NCI-H1417 treated with DMSO at 0.1 percent for 48 hours (cell line): ENCODE results near the gene CASP2.

Experiments used
- DNase-seq: peaks from one replicate; lab custom pipeline; 2025; lab: John Stamatoyannopoulos, UW

CASP2 gene

DNA sequence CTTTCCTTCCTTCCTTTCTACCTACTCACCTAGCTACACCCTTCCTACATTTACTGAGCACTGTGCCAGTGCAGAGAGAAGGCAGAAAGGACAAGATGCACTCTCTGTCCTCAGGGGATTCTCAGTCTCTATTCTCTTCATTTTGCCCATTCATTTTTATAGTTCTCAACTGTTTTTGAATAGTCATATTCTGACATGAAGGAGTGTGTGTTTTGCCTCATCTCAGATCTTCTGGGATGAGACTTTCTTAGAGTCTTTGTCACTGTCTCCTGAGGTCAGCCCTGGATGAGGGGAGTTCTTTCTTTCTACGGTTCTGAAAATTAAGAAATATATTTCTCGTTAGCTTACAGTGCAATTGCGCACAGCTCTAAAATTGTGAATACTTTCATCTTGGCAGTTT, 49.1 kb downstream of the CASP2 start:
- DNase-seq = no peak

DNA sequence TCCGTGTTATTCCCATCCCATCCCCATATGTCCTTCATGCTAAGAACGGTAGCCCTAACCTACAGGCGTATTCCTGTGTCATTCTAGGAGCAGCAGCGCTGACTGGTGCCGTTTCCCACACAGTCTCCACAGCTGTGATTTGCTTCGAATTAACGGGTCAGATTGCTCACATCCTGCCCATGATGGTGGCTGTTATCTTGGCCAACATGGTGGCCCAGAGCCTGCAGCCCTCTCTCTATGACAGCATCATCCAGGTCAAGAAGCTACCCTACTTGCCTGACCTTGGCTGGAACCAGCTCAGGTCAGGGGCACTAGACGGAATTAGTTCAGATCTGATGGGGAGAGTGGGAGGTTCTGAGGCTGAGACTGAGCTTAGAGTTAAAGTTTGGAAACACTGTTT, 53.7 kb downstream of the CASP2 start:
- no peak for DNase-seq

DNA sequence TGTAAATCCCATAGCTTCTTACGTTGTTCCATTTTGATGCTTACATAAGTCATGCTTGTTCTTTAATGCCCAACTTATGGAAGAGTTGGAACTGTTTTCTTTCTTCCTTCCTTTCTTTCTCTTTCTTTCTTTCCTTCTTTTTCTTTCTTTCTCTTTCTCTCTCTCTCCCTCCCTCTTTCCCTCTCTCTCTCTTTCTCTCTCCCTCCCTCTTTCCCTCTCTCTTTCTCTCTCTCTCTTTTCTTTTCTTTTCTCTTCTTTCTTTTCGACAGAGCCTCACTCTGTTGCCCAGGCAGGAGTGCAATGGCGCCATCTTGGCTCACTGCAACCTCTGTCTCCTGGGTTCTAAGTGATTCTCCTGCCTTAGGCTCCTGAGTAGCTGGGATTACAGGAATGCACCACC, 55.4 kb downstream of the CASP2 start:
- DNase-seq = no peak

DNA sequence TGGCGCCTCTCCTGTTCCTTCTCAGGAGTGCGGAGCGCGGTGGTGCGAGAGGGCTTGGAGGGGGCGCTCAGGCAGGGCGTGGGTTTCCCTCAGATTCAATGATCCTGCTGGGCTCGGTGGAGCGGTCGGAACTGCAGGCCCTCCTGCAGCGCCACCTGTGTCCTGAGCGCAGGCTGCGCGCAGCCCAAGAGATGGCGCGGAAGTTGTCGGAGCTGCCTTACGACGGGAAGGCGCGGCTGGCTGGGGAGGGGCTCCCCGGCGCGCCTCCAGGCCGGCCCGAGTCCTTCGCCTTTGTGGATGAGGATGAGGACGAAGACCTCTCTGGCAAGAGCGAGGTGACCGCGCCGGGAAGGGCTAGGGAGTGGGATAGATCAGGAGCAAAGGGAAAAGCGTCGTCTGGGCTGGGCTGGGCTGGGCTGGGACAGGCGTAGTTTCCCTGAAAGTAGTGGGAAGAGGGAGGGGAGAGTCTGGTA, 57.3 kb downstream of the CASP2 start:
- no peak for DNase-seq

DNA sequence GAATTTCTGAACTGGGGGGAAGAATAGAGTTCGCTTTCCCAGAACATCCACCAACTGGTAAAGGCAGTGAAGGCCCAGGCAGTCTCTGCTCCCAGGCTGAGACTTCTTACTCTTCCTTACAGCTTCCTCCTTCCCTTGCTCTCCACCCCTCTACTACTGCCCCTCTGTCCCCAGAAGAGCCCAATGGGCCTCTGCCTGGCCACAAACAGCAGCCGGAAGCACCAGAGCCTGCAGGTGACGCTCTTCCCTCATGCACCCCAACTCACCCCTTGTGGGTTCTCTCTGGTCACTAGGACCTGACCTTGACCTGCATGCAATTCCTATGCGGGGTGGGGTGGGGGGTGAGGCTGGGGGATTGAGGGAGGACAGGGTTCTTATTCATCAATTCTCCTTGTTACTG, 57.9 kb downstream of the CASP2 start:
- DNase-seq = no peak

DNA sequence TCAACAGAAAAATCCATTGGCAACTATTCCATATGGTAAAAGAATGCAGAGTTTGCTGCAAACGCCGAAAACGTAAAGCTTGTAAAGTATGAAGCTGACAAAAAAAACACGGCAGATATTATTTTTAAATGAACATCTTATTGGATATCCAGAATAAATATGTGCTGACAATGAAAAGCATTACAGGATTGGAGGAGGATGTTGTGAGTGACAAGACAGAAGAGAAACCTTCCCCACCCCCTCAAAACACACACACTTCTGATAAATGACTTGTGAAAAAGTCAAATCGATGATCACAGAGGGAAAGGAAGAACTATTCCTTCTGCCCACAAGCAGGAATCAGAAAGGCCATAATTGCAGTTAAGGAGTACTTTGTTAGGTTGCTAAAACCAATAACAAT, 59.8 kb downstream of the CASP2 start:
- no peak for DNase-seq

DNA sequence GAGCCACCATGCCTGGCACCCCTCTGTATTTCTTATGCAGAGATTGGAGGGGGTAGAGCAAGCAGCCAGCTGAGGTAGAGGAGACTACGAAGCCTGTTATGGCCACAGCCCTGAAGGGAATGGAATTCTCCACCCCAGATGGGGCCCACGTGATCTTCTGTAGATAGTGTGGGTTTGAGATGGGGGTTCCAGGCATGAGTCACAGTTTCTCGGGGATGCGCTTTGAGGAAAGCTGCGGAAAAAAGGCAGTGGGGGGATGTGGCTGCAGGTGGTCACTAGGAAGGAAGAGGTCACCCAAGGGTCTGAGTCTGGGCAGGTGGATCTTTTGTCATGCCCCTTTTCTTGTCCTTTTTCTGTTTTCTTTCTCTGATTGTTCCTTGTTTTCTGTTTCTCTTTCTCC, 62.9 kb downstream of the CASP2 start:
- no peak for DNase-seq

DNA sequence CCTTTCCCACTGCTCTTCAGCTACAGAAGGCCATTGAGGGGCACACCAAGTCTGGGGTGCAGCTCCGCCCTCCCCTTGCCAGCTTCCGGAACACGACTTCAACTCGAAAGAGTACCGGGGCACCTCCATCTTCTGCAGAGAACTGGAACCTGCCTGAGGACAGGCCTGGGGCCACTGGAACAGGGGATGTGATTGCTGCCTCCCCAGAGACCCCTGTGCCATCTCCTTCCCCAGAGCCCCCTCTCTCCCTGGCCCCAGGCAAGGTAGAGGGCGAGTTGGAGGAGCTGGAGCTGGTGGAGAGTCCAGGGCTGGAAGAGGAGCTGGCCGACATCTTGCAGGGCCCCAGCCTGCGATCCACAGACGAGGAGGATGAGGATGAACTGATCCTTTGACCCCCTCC, 63.4 kb downstream of the CASP2 start:
- no peak for DNase-seq

DNA sequence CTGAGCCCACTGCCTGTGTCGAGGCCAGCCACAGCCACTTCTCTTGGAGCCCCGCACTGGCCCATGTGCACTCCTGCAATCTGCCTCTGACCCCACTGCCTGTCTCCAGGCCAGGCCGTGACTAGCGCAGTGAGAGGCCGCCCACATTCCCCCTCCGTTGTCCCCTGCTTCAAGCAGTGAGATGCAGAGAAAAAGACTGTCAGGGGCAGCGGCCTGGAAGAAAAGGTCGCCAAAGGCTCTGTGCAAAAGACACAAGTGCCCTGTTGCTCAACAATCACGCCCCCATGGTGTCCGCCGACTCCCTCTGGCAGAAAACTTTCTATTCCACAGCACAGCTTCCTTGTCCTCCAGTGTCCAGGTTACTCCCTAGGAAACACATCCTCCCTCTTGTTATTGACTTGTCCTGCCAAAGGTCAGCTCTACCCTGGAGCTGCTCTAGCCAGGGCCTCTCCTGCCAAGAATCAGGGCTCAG, 64.4 kb downstream of the CASP2 start:
- DNase-seq = no peak

DNA sequence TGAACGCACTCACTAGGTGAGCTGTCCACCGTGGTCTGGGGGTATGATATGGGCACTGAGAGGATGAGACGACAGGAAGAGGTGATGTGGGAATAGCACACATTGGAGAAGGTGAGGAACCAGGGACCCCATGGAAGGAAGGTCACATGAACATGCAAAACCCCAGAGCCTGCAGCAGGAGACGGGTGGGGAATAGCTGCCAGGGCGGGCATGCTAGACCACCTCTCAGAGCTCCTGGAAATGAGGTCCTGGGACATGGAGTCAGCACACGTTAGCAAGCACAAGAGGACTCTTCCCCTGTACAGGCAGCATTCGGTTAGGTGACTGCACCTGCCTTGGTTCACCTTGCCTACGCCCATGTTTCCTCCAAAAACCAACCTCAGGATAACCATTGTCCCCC, 66.2 kb downstream of the CASP2 start:
- DNase-seq = no peak

DNA sequence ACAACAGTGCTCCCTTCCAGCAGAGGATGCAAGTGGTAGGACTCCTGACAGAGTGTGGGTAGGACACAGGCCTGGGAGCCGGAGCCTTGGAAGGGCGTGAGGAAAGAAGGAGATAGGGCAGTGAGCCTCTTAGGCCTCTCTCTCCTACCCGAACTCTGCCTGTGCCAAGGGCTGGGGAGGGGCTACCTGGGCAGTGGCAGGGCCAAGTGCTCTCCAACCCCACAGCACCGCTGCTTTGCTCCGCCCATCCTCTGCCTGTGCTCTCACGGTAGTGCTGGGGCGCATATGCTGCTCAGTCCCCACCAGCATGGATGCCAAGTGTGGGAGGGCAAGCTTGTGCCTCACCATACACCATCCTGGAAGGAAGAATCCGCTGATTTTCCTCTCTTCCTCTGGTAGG, 66.8 kb downstream of the CASP2 start:
- no peak for DNase-seq

DNA sequence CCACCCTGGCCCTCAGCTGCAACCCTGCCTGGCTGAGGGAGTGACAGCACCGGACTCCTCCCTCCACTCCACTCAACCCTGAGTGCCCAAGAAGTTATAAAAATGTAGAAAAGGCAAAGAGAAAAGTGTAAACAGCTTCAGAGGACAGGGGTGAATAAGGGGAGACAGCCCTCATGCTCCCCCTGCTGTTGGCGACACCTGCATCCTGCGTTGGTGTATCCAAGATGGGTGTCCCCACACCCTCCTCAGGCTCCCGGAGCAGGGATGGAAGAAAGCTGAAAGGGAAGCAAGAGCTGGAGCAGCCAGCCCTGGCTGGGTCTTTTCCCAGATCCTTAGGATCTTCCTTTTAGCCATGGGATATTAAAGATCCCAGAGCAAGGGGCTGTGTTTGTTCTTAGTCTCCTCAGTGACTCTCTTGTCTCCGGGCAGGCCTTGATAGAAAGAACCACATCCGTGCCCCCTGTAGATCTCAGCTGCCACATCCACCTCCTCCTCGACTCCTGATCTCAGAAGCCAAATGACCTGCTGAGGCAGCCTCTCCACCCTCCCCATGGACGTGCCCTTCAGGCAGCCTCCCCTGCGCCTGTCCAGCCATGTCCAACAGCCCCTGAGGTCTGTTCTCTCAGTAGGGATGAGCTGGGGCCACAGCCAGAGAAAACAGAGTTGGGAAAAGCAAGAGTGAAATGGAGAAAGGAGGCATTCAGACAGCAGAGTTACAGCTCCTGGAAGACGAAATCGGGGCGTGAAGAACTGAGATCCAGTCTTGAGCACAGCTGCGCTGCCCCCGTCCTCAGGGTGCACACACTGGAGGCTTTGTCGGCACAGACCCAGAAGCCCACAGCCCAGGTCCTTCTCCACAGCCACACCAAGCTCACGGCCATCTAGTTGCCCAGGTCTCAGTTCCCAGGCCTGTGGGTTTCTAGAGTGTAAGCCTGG, 67.6 kb downstream of the CASP2 start:
- DNase-seq = no peak

DNA sequence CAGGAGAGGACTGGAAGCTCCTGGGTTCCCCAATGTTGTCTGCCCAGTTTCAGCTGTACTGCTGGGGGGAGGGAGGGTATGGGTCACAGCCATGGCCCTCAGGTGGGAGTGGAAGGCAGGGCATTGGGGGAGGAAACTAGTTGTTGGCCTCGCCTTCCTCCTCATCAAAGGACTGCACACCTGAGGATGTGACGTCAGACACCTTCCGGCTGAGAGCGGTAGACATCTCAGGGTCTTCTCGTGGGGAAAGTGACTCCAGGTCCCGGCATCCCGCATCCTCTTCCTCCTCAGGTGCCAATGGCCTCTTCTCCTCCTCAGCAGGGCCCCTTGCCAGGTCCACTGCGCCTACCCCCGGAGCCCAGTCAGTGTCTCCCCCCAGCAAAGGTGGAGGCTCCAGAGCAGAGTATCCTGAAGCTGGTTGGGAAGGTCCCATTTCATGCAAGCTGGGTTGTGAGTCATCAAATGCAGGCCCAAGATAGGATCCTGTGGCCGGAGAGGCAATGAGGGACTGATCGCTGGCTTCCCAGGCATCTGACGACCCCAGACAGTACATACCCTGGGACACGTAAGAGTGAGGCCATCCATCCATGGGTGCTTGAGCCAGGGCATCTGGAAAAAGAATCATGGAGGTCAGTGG, 68.4 kb downstream of the CASP2 start:
- DNase-seq = no peak
